SK-N-SH treated with all-trans-retinoic acid at 6 μM for 48 hours (cell line): Measurements from ENCODE around the gene TDRD15.

Experiments used
- BACH2 ChIP-seq: fragments of 250-450 bp; sonication (Bioruptor Pico); IDR thresholded peaks from 2 replicates; pipeline ENCODE4 v1.9.0; 2021; ENCODE audit warnings: mild to moderate bottlenecking, borderline replicate concordance
- CSRNP3 ChIP-seq: fragments of 250-450 bp; sonication (Bioruptor Pico); IDR thresholded peaks from 2 replicates; pipeline ENCODE4 v1.5.1; 2021; ENCODE audit warnings: mild to moderate bottlenecking, moderate library complexity
- ISL1 ChIP-seq: fragments of 250-450 bp; sonication (Bioruptor Pico); IDR thresholded peaks from 2 replicates; pipeline ENCODE4 v2.1.2; 2022; ENCODE audit warnings: mild to moderate bottlenecking, moderate library complexity
- OSR1 ChIP-seq: fragments of 250-450 bp; sonication (Bioruptor Pico); IDR thresholded peaks from 2 replicates; pipeline ENCODE4 v1.8.0; 2022; ENCODE audit warnings: moderate library complexity, mild to moderate bottlenecking, inconsistent platforms
- PPARA ChIP-seq: fragments of 250-450 bp; sonication (Bioruptor Pico); IDR thresholded peaks from 2 replicates; pipeline ENCODE4 v1.5.0; 2020; ENCODE audit warnings: mild to moderate bottlenecking, borderline replicate concordance
- RARB ChIP-seq: fragments of 250-450 bp; sonication (Bioruptor Pico); IDR thresholded peaks from 2 replicates; pipeline ENCODE4 v1.8.0; 2021; ENCODE audit warnings: mild to moderate bottlenecking, moderate library complexity
- SNAI2 ChIP-seq: fragments of 250-450 bp; sonication (Bioruptor Pico); IDR thresholded peaks from 2 replicates; pipeline ENCODE4 v1.5.0; 2020; ENCODE audit warnings: mild to moderate bottlenecking, moderate library complexity
- TCF4 ChIP-seq: fragments of 250-450 bp; sonication (Bioruptor Pico); IDR thresholded peaks from 2 replicates; pipeline ENCODE4 v1.8.0; 2021; ENCODE audit warnings: mild to moderate bottlenecking, moderate library complexity, borderline replicate concordance
- TOX ChIP-seq: fragments of 250-450 bp; sonication (Bioruptor Pico); IDR thresholded peaks from 2 replicates; pipeline ENCODE4 v1.8.0; 2021; ENCODE audit warnings: mild to moderate bottlenecking, moderate library complexity, borderline replicate concordance
- TSHZ2 ChIP-seq: fragments of 250-450 bp; sonication (Bioruptor Pico); IDR thresholded peaks from 2 replicates; pipeline ENCODE4 v1.5.0; 2020; ENCODE audit warnings: mild to moderate bottlenecking, moderate library complexity

- TF ChIP-seq BACH2 (CRISPR knock-in tag) (no peak), TOX (CRISPR knock-in tag) (no peak), SNAI2 (CRISPR knock-in tag) (no peak), TCF4 (CRISPR knock-in tag) (no peak), OSR1 (no peak), PPARA (CRISPR knock-in tag) (no peak), RARB (CRISPR knock-in tag) (no peak), TSHZ2 (no peak), ISL1 (CRISPR knock-in tag) (no peak), CSRNP3 (CRISPR knock-in tag) (no peak)
These were observed 25.5 kb upstream of the TDRD15 start for GRCh38 chr2:21098294-21098693.
